HG03095 (cell line): ENCODE data around the gene SPRYD3.
"Not testable (repeated sequence)": the region's sequence is repeated elsewhere in the genome, so short reads cannot be mapped to it uniquely, and the experiment has no call there.

Experiments used
- ATAC-seq: cut with Tn5 transposase; IDR thresholded peaks from one replicate; pipeline ENCODE4 v1.9.1; 2021; ENCODE audit warnings: moderate library complexity; ENCODE audit not compliant: unreplicated experiment

Gene SPRYD3

GRCh38 chr12:53102883-53103807 lies 24.0 kb upstream of the SPRYD3 start, which contains the start of gene SOAT2:
TSS of gene SOAT2 (plus strand) at chr12:53103486. CDS start at chr12:53103578, 92 bp downstream.
- no peak for ATAC-seq

GRCh38 chr12:53101931-53102781 lies 23.0 kb upstream of the SPRYD3 start:
- no peak for ATAC-seq

- no peak for ATAC-seq
These were observed 22.1 kb upstream of the SPRYD3 start for GRCh38 chr12:53101266-53101665.

GRCh38 chr12:53100466-53101151 lies 21.4 kb upstream of the SPRYD3 start:
- ATAC-seq: no peak

- ATAC-seq: no peak
These were observed 20.1 kb upstream of the SPRYD3 start for GRCh38 chr12:53099071-53099882.

GRCh38 chr12:53098354-53098981 lies 19.3 kb upstream of the SPRYD3 start:
- ATAC-seq: no peak

- ATAC-seq: no peak
These were observed 18.6 kb upstream of the SPRYD3 start, which contains the start of gene IGFBP6 for GRCh38 chr12:53097564-53098353. TSS of gene IGFBP6 (plus strand) at chr12:53097667. CDS start at chr12:53097718, 51 bp downstream.

- no peak for ATAC-seq
These were observed 18.0 kb upstream of the SPRYD3 start for GRCh38 chr12:53097207-53097563.

GRCh38 chr12:53096759-53097158 lies 17.6 kb upstream of the SPRYD3 start:
- ATAC-seq: no peak

- no peak for ATAC-seq
These were observed 17.0 kb upstream of the SPRYD3 start for GRCh38 chr12:53096089-53096741.

- ATAC-seq: not testable (repeated sequence)
These were observed 16.4 kb upstream of the SPRYD3 start for GRCh38 chr12:53095596-53095895.

GRCh38 chr12:53094796-53095595 lies 15.8 kb upstream of the SPRYD3 start:
- not testable (repeated sequence) for ATAC-seq

GRCh38 chr12:53094394-53094787 lies 15.2 kb upstream of the SPRYD3 start:
- ATAC-seq: no peak

- ATAC-seq: no peak
These were observed 14.7 kb upstream of the SPRYD3 start for GRCh38 chr12:53093777-53094393.

GRCh38 chr12:53091756-53092155 lies 12.6 kb upstream of the SPRYD3 start:
- ATAC-seq: no peak

- no peak for ATAC-seq
These were observed 11.4 kb upstream of the SPRYD3 start for GRCh38 chr12:53090554-53090953.

GRCh38 chr12:53090105-53090504 lies 10.9 kb upstream of the SPRYD3 start:
- ATAC-seq: no peak
